Activated CD4-positive, alpha-beta T cell treated with anti-CD3 and anti-CD28 coated beads for 36 hours (primary cell): ENCODE data around the gene CENPO. TPM values are rescaled to one million over a fixed set of nuclear protein-coding genes. Genes with fewer than 3 reads are reported as not detected.

Experiments used
- ATAC-seq: fragments of 200-7000 bp; cut with Tn5 transposase; one replicate; pipeline ENCODE4 v1.10.0; 2021; ENCODE audit warnings: mild to moderate bottlenecking, moderate library complexity
- CTCF ChIA-PET: fragments of 350-600 bp; sonication (Branson Sonifier 250); formaldehyde crosslinking; loops from one replicate; lab custom pipeline; 2021; ENCODE audit warnings: antibody characterized with exemption; lab: Charles Lee
- POLR2A ChIA-PET: fragments of 350-600 bp; sonication (Branson Sonifier 250); formaldehyde crosslinking; loops from one replicate; lab custom pipeline; 2021; ENCODE audit warnings: antibody characterized with exemption, inconsistent platforms; lab: Charles Lee
- DNase-seq: peaks from one replicate; pipeline ENCODE4 v3.0.0-alpha.2; 2020
- H3K27ac Mint-ChIP-seq: one replicate; pipeline ENCODE4 v1.8.0; 2021; ENCODE audit warnings: mixed read lengths
- H3K27me3 Mint-ChIP-seq: one replicate; pipeline ENCODE4 v1.8.0; 2021; ENCODE audit warnings: mixed read lengths
- H3K36me3 Mint-ChIP-seq: one replicate; pipeline ENCODE4 v1.8.0; 2021; ENCODE audit warnings: low read depth, mixed read lengths
- H3K4me1 Mint-ChIP-seq: one replicate; pipeline ENCODE4 v1.8.0; 2021; ENCODE audit warnings: mixed read lengths
- H3K4me3 Mint-ChIP-seq: one replicate; pipeline ENCODE4 v1.8.0; 2021; ENCODE audit warnings: mild to moderate bottlenecking, moderate library complexity, mixed read lengths
- H3K9me3 Mint-ChIP-seq: one replicate; pipeline ENCODE4 v1.8.0; 2021; ENCODE audit warnings: low read depth, mixed read lengths
- intact Hi-C, 2 experiments: fragments of 100-400 bp; cut with DNase I in 1 of 2; cut with micrococcal nuclease in 1 of 2; formaldehyde crosslinking; loops; one replicate each; pipeline versions ENCODE4 v1.14.2 to v1.15.1; 2022 to 2024; cut with DNase I, micrococcal nuclease
- total RNA-seq, 2 experiments: library from RNA; stranded (reverse); gene quantifications; one replicate each; pipeline ENCODE4 v1.2.3, GENCODE V29; 2021

Gene CENPO
- 10 to 100 TPM; 42.4 to 42.7 TPM for total RNA-seq

- Mint-ChIP-seq H3K36me3 (peaks cover 41% of the 10 kb centered on the region), H3K27me3 (no peaks in the 10 kb centered on the region), H3K4me3 (peak within 1 kb of the TSS; percentile 97), H3K27ac (peak within 1 kb of the TSS; percentile 100), H3K4me1 (peaks cover 30% of the 10 kb centered on the region), H3K9me3 (no peaks in the 10 kb centered on the region)
- peak; percentile 98 for ATAC-seq
- intact Hi-C loops = loop anchor here (1.0 to 5.0 kb wide), 13 partner anchors 127 to 879 kb away; partner anchors contain the start of genes ADCY3 (in 1 of the 2), ATAD2B (in 1 of the 2), DNAJC27 (in 1 of the 2) and DTNB (in 1 of the 2)
- DNase-seq = peak; percentile 97
- CTCF ChIA-PET = interaction anchor here (0.6 to 3.1 kb wide), 10 partner anchors 10 to 442 kb away, joined by 3 to 20 read pairs (median 4); no protein-coding TSS in a partner anchor
- POLR2A ChIA-PET = interaction anchor here (0.6 kb wide), 1 partner anchor 127 kb away, joined by 3 read pairs; the partner anchor contains the start of gene ADCY3
Measured at GRCh38 chr2:24792874-24793760, at the start of gene CENPO, which contains the start of gene PTRHD1. Gene CENPO, plus strand, starts transcription at chr2:24793425. Its CDS starts 495 bp downstream, at chr2:24793920. Gene PTRHD1, minus strand, starts transcription at chr2:24793391. Its CDS starts 14 bp downstream, at chr2:24793377.

- Mint-ChIP-seq H3K27ac (no peak overlapping the region), H3K27me3 (no peaks in the 10 kb centered on the region), H3K9me3 (no peaks in the 10 kb centered on the region), H3K4me1 (peaks cover 15% of the 10 kb centered on the region), H3K4me3 (no peak overlapping the region), H3K36me3 (peaks cover 14% of the 10 kb centered on the region)
- ATAC-seq (no peak), DNase-seq (no peak)
- ChIA-PET CTCF (interaction anchor here (0.7 to 0.8 kb wide), 2 partner anchors 322 to 334 kb away, joined by 3 read pairs; no protein-coding TSS in a partner anchor), POLR2A (no interaction called here)
- intact Hi-C loops = no loop called here
Measured at GRCh38 chr2:24743924-24744323, 49.3 kb upstream of the CENPO start.

DNA sequence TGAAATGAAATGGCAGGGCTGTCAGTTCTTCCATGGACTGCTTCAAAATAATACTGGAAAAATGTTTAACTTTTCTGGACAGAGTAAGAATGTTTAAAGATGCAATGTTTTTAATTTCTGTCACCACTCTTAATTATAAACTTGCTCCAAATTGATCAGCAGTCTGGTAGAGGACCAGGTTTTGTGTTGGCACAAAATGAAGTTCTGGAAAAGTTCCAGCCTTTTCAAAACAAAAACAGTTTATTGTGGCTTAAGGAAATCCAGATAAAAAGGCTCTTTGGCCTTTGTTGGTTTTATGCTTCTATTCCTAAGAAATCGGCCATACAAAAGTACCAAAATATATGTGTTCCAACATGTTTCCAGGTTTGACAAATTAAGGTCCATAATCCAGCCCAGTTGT is 48.9 kb upstream of the CENPO start:
- intact Hi-C loops = no loop called here
- Mint-ChIP-seq H3K36me3 (peaks cover 14% of the 10 kb centered on the region), H3K4me1 (peaks cover 15% of the 10 kb centered on the region), H3K27me3 (no peaks in the 10 kb centered on the region), H3K4me3 (no peak overlapping the region), H3K27ac (no peak overlapping the region), H3K9me3 (no peaks in the 10 kb centered on the region)
- ChIA-PET POLR2A (no interaction called here), CTCF (interaction anchor here (0.8 kb wide), 1 partner anchor 322 kb away, joined by 3 read pairs; no protein-coding TSS in a partner anchor)
- DNase-seq (no peak), ATAC-seq (no peak)

DNA sequence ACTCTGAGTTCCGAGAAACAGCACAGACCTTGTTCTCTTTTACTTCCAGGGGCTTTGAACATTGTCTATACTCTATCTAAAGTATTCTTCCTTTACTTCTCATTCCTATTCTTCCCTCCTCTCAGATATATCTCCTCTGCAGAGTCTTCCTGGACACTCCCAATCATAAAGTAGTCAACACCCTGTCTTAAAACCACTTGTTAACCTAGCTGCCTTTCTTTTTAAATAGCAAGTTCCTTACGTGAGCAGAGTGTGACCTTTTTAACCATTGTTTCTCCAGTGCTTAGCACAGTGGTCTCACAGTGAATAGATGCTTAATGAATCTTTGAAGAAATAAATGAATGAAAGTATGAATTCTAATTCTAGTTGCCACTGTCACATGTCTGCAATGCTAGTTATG is 47.4 kb upstream of the CENPO start:
- ChIA-PET POLR2A (interaction anchor here (0.6 kb wide), 1 partner anchor 483 kb away, joined by 3 read pairs; no protein-coding TSS in a partner anchor), CTCF (no interaction called here)
- H3K4me3 Mint-ChIP-seq = no peak overlapping the region
- H3K4me1 Mint-ChIP-seq = peaks cover 15% of the 10 kb centered on the region
- no peaks in the 10 kb centered on the region for H3K27me3 Mint-ChIP-seq
- intact Hi-C loops = no loop called here
- H3K9me3 Mint-ChIP-seq = no peaks in the 10 kb centered on the region
- ATAC-seq = no peak
- H3K27ac Mint-ChIP-seq = no peak overlapping the region
- peaks cover 14% of the 10 kb centered on the region for H3K36me3 Mint-ChIP-seq
- DNase-seq = no peak

DNA sequence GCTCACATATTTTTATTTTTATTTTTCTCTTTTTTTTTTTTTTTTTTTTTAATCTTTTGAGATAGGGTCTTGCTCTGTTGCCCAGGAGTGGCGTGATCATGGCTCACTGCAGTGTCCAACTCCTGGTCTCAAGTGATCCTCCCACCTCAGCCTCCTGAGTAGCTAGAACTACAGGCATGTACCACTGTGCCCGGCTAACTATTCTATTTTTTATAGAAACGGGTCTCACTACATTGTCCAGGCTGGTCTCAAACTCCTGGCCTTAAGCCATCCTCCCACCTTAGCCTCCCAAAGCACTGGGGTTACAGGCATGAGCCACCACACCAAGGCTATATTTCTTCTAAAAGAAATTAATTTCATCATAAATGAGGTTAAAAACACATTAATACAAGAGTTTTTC is 45.9 kb upstream of the CENPO start:
- ATAC-seq = no peak
- Mint-ChIP-seq H3K27ac (no peak overlapping the region), H3K4me1 (peaks cover 15% of the 10 kb centered on the region), H3K36me3 (peaks cover 7% of the 10 kb centered on the region), H3K27me3 (no peaks in the 10 kb centered on the region), H3K4me3 (no peak overlapping the region), H3K9me3 (no peaks in the 10 kb centered on the region)
- POLR2A ChIA-PET = no interaction called here
- CTCF ChIA-PET = interaction anchor here (0.7 kb wide), 1 partner anchor 18 kb away, joined by 3 read pairs; no protein-coding TSS in a partner anchor
- intact Hi-C loops = no loop called here
- DNase-seq = no peak

- H3K27ac Mint-ChIP-seq = no peak overlapping the region
- peaks cover under 1% of the 10 kb centered on the region for H3K4me1 Mint-ChIP-seq
- intact Hi-C loops = no loop called here
- H3K9me3 Mint-ChIP-seq = no peaks in the 10 kb centered on the region
- ATAC-seq (no peak), DNase-seq (no peak)
- H3K4me3 Mint-ChIP-seq = no peak overlapping the region
- no peaks in the 10 kb centered on the region for H3K36me3 Mint-ChIP-seq
- CTCF ChIA-PET = interaction anchor here (0.7 kb wide), 1 partner anchor 317 kb away, joined by 3 read pairs; no protein-coding TSS in a partner anchor
- H3K27me3 Mint-ChIP-seq = no peaks in the 10 kb centered on the region
- POLR2A ChIA-PET = no interaction called here
Measured at GRCh38 chr2:24749069-24749691, 44.0 kb upstream of the CENPO start.

DNA sequence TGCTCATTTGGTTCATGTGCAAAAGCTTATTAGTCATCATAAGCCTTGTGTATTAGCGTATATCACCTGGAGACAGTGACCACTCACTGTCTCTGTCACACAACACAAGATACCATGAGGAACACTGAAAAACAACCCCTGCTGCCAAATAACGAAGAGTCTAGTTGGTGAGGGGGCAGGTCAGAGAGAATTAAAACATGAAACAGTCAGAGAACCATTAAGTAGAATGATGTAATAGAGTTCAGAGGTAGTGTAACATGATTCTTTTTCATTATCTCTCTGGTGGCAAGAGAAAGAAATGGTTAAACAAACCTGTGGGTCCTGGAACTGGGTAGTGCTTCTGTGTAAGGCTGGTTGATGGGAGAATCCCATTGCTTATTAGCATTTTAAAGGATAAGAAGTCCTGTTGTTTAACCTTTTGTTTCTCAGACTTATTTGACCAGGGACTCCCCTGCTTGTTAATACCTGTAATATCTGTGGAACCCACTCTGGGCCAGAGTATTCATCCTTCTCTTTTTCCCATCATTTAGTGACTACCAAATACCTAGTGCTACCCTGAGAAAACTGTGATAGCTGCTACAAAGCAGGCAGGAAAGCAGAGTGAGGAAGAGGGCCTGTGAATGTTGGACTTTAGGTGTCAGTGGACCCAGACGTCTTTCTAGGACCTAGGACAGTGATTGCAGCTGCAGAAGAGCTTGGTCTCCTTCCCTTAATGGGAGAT is 38.1 kb upstream of the CENPO start:
- POLR2A ChIA-PET = no interaction called here
- DNase-seq (no peak), ATAC-seq (peak; percentile 66)
- intact Hi-C loops = no loop called here
- no peaks in the 10 kb centered on the region for H3K27me3 Mint-ChIP-seq
- no peak overlapping the region for H3K27ac Mint-ChIP-seq
- H3K9me3 Mint-ChIP-seq = no peaks in the 10 kb centered on the region
- H3K4me3 Mint-ChIP-seq = no peak overlapping the region
- peaks cover 6% of the 10 kb centered on the region for H3K36me3 Mint-ChIP-seq
- CTCF ChIA-PET = interaction anchor here (0.8 kb wide), 1 partner anchor 272 kb away, joined by 3 read pairs; no protein-coding TSS in a partner anchor
- no peaks in the 10 kb centered on the region for H3K4me1 Mint-ChIP-seq

DNA sequence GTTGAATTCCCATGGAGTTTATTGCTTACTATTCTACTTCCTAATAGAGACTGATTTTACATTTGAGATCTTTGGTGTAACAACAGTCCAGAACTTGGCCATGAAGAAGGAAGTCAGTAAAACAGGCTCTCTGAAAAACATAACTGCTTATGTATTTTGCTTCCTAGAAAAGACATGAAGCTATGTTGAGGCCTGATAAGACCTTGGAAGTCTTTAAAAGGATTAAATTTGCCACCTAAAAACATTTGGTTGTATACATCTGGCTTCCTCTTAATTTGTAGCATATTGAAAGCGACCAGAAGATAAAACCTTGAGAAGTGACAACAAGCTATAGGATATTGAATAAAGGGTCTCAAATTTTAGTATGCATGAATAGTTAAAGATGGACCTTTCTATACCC is 36.4 kb upstream of the CENPO start:
- peaks cover 6% of the 10 kb centered on the region for H3K36me3 Mint-ChIP-seq
- H3K9me3 Mint-ChIP-seq = no peaks in the 10 kb centered on the region
- ChIA-PET CTCF (interaction anchor here (1.7 kb wide), 1 partner anchor 9 kb away, joined by 6 read pairs; no protein-coding TSS in a partner anchor), POLR2A (no interaction called here)
- H3K27me3 Mint-ChIP-seq = no peaks in the 10 kb centered on the region
- no peak overlapping the region for H3K4me3 Mint-ChIP-seq
- ATAC-seq (no peak), DNase-seq (no peak)
- no peak overlapping the region for H3K27ac Mint-ChIP-seq
- intact Hi-C loops = no loop called here
- H3K4me1 Mint-ChIP-seq = no peaks in the 10 kb centered on the region

DNA sequence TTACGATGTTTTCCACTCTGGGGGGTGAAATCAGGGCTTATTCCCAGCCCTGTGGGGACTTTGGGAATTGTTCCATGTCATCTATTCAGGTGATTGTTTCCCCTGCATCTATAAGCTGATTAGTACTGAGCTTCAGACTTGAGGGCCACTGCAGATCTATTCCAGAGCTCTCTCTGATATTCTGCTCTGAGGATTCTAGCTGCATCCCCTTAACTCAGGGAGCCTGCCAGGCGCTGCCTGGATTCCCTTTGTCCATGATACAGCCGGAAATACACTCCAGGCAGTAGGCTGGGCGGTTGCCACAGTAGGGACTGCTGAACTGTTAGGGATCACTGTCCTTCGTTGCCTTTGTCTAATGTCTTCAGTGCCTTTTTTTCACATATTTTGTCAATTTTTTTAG is 31.4 kb upstream of the CENPO start:
- no peaks in the 10 kb centered on the region for H3K9me3 Mint-ChIP-seq
- POLR2A ChIA-PET = interaction anchor here (0.6 kb wide), 1 partner anchor 59 kb away, joined by 3 read pairs; no protein-coding TSS in a partner anchor
- CTCF ChIA-PET = interaction anchor here (0.7 to 1.0 kb wide), 3 partner anchors 340 to 787 kb away, joined by 3 read pairs; no protein-coding TSS in a partner anchor
- intact Hi-C loops = no loop called here
- H3K27me3 Mint-ChIP-seq = no peaks in the 10 kb centered on the region
- ATAC-seq (no peak), DNase-seq (no peak)
- no peak overlapping the region for H3K27ac Mint-ChIP-seq
- no peak overlapping the region for H3K4me3 Mint-ChIP-seq
- peaks cover 7% of the 10 kb centered on the region for H3K4me1 Mint-ChIP-seq
- peaks cover 15% of the 10 kb centered on the region for H3K36me3 Mint-ChIP-seq

- no peak overlapping the region for H3K4me3 Mint-ChIP-seq
- intact Hi-C loops = no loop called here
- ATAC-seq = no peak
- H3K27me3 Mint-ChIP-seq = no peaks in the 10 kb centered on the region
- H3K36me3 Mint-ChIP-seq = peaks cover 17% of the 10 kb centered on the region
- ChIA-PET POLR2A (interaction anchor here (0.6 kb wide), 1 partner anchor 60 kb away, joined by 3 read pairs; no protein-coding TSS in a partner anchor), CTCF (interaction anchor here (0.9 to 1.0 kb wide), 2 partner anchors 340 to 354 kb away, joined by 3 read pairs; no protein-coding TSS in a partner anchor)
- no peaks in the 10 kb centered on the region for H3K9me3 Mint-ChIP-seq
- no peak overlapping the region for H3K27ac Mint-ChIP-seq
- H3K4me1 Mint-ChIP-seq = peaks cover 7% of the 10 kb centered on the region
- DNase-seq = no peak
Measured at GRCh38 chr2:24762518-24762917, 30.7 kb upstream of the CENPO start.
